HEK293 (cell line): Measurements from ENCODE around the gene LDLR.

Experiments used
- CTCF ChIA-PET: fragments of 350-600 bp; formaldehyde crosslinking; extraction: SDS; loops from one replicate; lab custom pipeline; 2021; ENCODE audit warnings: antibody characterized with exemption; lab: Yijun Ruan, JAX
- POLR2A ChIA-PET: fragments of 300-600 bp; formaldehyde crosslinking; extraction: SDS; loops from one replicate; lab custom pipeline; 2020; ENCODE audit warnings: antibody characterized with exemption, inconsistent platforms; lab: Yijun Ruan, JAX
- H3K27ac ChIP-seq: fragments of 200-500 bp; sonication (Bioruptor generic); 2 replicates; pipeline ENCODE4 v1.5.1; 2014; ENCODE audit warnings: low read depth, low read length, control low read depth, inconsistent platforms; ENCODE audit errors: extremely low read depth
- H3K36me3 ChIP-seq, 2 experiments: fragments of 200-500 bp in 1 of 2; sonication (Bioruptor generic) in 1 of 2; 1 replicate in 1 of 2; 2 replicates in 1 of 2; pipeline ENCODE4 v1.5.1; 2014 to 2017; ENCODE audit warnings: inconsistent platforms in 2 of 2, low read length in 2 of 2; ENCODE audit not compliant: control insufficient read depth in 2 of 2, insufficient read depth in 1 of 2
- H3K4me1 ChIP-seq: fragments of 200-500 bp; sonication (Bioruptor generic); 2 replicates; pipeline ENCODE4 v1.5.1; 2014; ENCODE audit warnings: mild to moderate bottlenecking, low read length, inconsistent platforms; ENCODE audit not compliant: control insufficient read depth, insufficient read depth
- H3K4me3 ChIP-seq: 2 replicates; pipeline ENCODE4 v1.5.1; 2011; ENCODE audit warnings: low read depth, mild to moderate bottlenecking, control low read depth, low read length, moderate library complexity
- H3K9me3 ChIP-seq: fragments of 200-500 bp; sonication (Bioruptor generic); 2 replicates; pipeline ENCODE4 v1.5.1; 2014; ENCODE audit warnings: low read depth, low read length, inconsistent platforms; ENCODE audit not compliant: control insufficient read depth, insufficient read depth
- HOXA7 ChIP-seq: sonication (generic); formaldehyde crosslinking; IDR thresholded peaks from 2 replicates; pipeline ENCODE4 v1.8.1; 2022; ENCODE audit warnings: missing genetic modification reagents, borderline replicate concordance
- KLF8 ChIP-seq: fragments of 450-650 bp; formaldehyde crosslinking; IDR thresholded peaks from 2 replicates; pipeline ENCODE4 v1.5.1; 2016; ENCODE audit warnings: missing biosample characterization, missing genetic modification characterization
- PATZ1 ChIP-seq: fragments of 450-650 bp; formaldehyde crosslinking; IDR thresholded peaks from 2 replicates; pipeline ENCODE4 v1.5.1; 2016; ENCODE audit warnings: missing biosample characterization, missing genetic modification characterization
- PRDM1 ChIP-seq: fragments of 450-650 bp; formaldehyde crosslinking; IDR thresholded peaks from 2 replicates; pipeline ENCODE4; 2016; ENCODE audit warnings: missing biosample characterization, missing genetic modification characterization
- PRDM2 ChIP-seq: fragments of 450-650 bp; formaldehyde crosslinking; IDR thresholded peaks from 2 replicates; pipeline ENCODE4 v1.5.1; 2016; ENCODE audit warnings: missing biosample characterization, missing genetic modification characterization, borderline replicate concordance
- ZFP69B ChIP-seq: fragments of 450-650 bp; formaldehyde crosslinking; IDR thresholded peaks from 2 replicates; pipeline ENCODE4 v1.5.1; 2016; ENCODE audit warnings: missing biosample characterization, missing genetic modification characterization
- ZNF24 ChIP-seq: fragments of 450-650 bp; formaldehyde crosslinking; IDR thresholded peaks from 2 replicates; pipeline ENCODE4 v1.5.1; 2016; ENCODE audit warnings: missing biosample characterization, missing genetic modification characterization
- ZNF266 ChIP-seq: fragments of 450-650 bp; formaldehyde crosslinking; IDR thresholded peaks from 2 replicates; pipeline ENCODE4 v1.5.1; 2016; ENCODE audit warnings: missing biosample characterization, missing genetic modification characterization, low read depth
- ZNF280C ChIP-seq: fragments of 450-650 bp; formaldehyde crosslinking; IDR thresholded peaks from 2 replicates; pipeline ENCODE4 v1.5.1; 2016; ENCODE audit warnings: missing biosample characterization, missing genetic modification characterization
- ZNF302 ChIP-seq: fragments of 450-650 bp; formaldehyde crosslinking; IDR thresholded peaks from 2 replicates; pipeline ENCODE4 v1.5.1; 2016; ENCODE audit warnings: missing biosample characterization, missing genetic modification characterization, low read depth
- ZNF394 ChIP-seq: fragments of 450-650 bp; formaldehyde crosslinking; IDR thresholded peaks from 2 replicates; pipeline ENCODE4 v1.5.1; 2016; ENCODE audit warnings: missing biosample characterization, missing genetic modification characterization, mild to moderate bottlenecking, moderate library complexity, borderline replicate concordance
- ZNF398 ChIP-seq: fragments of 450-650 bp; formaldehyde crosslinking; IDR thresholded peaks from 2 replicates; pipeline ENCODE4 v1.5.1; 2017; ENCODE audit warnings: missing biosample characterization, missing genetic modification characterization
- ZNF426 ChIP-seq: fragments of 450-650 bp; formaldehyde crosslinking; IDR thresholded peaks from 2 replicates; pipeline ENCODE4 v1.5.1; 2017; ENCODE audit warnings: missing biosample characterization, missing genetic modification characterization, mild to moderate bottlenecking, inconsistent platforms, moderate library complexity
- ZNF558 ChIP-seq: fragments of 450-650 bp; formaldehyde crosslinking; IDR thresholded peaks from 2 replicates; pipeline ENCODE4 v1.5.1; 2016; ENCODE audit warnings: missing biosample characterization, missing genetic modification characterization
- ZNF692 ChIP-seq: fragments of 450-650 bp; formaldehyde crosslinking; IDR thresholded peaks from 2 replicates; pipeline ENCODE4 v1.5.1; 2016; ENCODE audit warnings: missing biosample characterization, missing genetic modification characterization
- ZNF791 ChIP-seq: fragments of 450-650 bp; formaldehyde crosslinking; IDR thresholded peaks from 2 replicates; pipeline ENCODE4 v1.5.1; 2016; ENCODE audit warnings: missing biosample characterization, missing genetic modification characterization
- ZNF830 ChIP-seq: fragments of 450-650 bp; IDR thresholded peaks from 2 replicates; pipeline ENCODE4 v1.5.0; 2018; ENCODE audit warnings: missing biosample characterization, missing genetic modification characterization, low read depth, mild to moderate bottlenecking, moderate library complexity
- ZSCAN16 ChIP-seq: fragments of 450-650 bp; formaldehyde crosslinking; IDR thresholded peaks from 2 replicates; pipeline ENCODE4 v1.5.1; 2016; ENCODE audit warnings: missing biosample characterization, missing genetic modification characterization
- ZSCAN18 ChIP-seq: fragments of 450-650 bp; formaldehyde crosslinking; IDR thresholded peaks from 2 replicates; pipeline ENCODE4 v1.5.1; 2016; ENCODE audit warnings: missing biosample characterization, missing genetic modification characterization
- ZSCAN30 ChIP-seq: fragments of 450-650 bp; IDR thresholded peaks from 2 replicates; pipeline ENCODE4 v1.5.1; 2018; ENCODE audit warnings: missing biosample characterization, mild to moderate bottlenecking, missing genetic modification characterization, moderate library complexity

Gene LDLR

GRCh38 chr19:11142528-11143171, 53.4 kb downstream of the LDLR start (continued):
- peak; percentile 93 for TF ChIP-seq PATZ1
- TF ChIP-seq ZNF398 (tag by site-specific recombination): peak; percentile 96
- TF ChIP-seq ZNF24 (tag by site-specific recombination): peak; percentile 53; the same call in 1 of the 2 replicates

GRCh38 chr19:11145536-11145924, 56.3 kb downstream of the LDLR start:
- H3K9me3 ChIP-seq: no peaks in the 10 kb centered on the region
- no peak overlapping the region for H3K27ac ChIP-seq
- no peak overlapping the region for H3K4me3 ChIP-seq
- H3K36me3 ChIP-seq: peaks cover 16 to 45% of the 10 kb centered on the region in 2 experiments; a peak in 2 of 3 replicates
- POLR2A ChIA-PET: interaction anchor here (4.0 kb wide), 1 partner anchor 8 kb away, joined by 37 read pairs; the partner anchor contains the start of gene SPC24
- CTCF ChIA-PET: interaction anchor here (0.8 kb wide), 1 partner anchor 15 kb away, joined by 4 read pairs; no protein-coding TSS in a partner anchor
- H3K4me1 ChIP-seq: peaks cover 14% of the 10 kb centered on the region
- TF ChIP-seq ZNF280C (tag by site-specific recombination) (no peak), ZNF692 (tag by site-specific recombination) (no peak), ZNF302 (no peak), ZNF394 (tag by site-specific recombination) (no peak), ZSCAN18 (tag by site-specific recombination) (no peak), HOXA7 (no peak), ZNF558 (tag by site-specific recombination) (no peak), ZFP69B (tag by site-specific recombination) (no peak), KLF8 (tag by site-specific recombination) (peak; percentile 87), PRDM2 (tag by site-specific recombination) (no peak), ZNF24 (tag by site-specific recombination) (peak; percentile 24; the same call in 1 of the 2 replicates), ZSCAN16 (tag by site-specific recombination) (no peak), ZNF791 (tag by site-specific recombination) (no peak), ZSCAN30 (tag by site-specific recombination) (0 out of 2 replicates have a peak, but pooled peaks have one; percentile 26), ZNF830 (tag by site-specific recombination) (no peak), ZNF426 (tag by site-specific recombination) (no peak), PRDM1 (no peak), ZNF266 (tag by site-specific recombination) (no peak)
